SK-N-SH (cell line): ENCODE results near the gene NTSR1. TPM values are rescaled to one million over a fixed set of nuclear protein-coding genes. Genes with fewer than 3 reads are reported as not detected.

Source experiments
- CTCF ChIA-PET: fragments of 300-600, 350-600 bp; formaldehyde crosslinking; extraction: SDS; loops from one replicate; lab custom pipeline; 2021; lab: Yijun Ruan, JAX
- POLR2A ChIA-PET: fragments of 350-600 bp; sonication (Branson Sonifier 250); formaldehyde crosslinking; extraction: SDS; loops from one replicate; lab custom pipeline; 2020; ENCODE audit warnings: antibody characterized with exemption, inconsistent platforms; lab: Yijun Ruan, JAX
- DNase-seq: peaks from one replicate; pipeline ENCODE4 v3.0.0; 2012
- H2AFZ ChIP-seq: fragments of 200-600 bp; sonication (generic); 2 replicates; pipeline ENCODE4 v1.8.1; 2016; ENCODE audit warnings: antibody characterized with exemption, mild to moderate bottlenecking, low read depth
- H3F3A ChIP-seq: fragments of 200-600 bp; sonication (generic); replicated peaks from 2 replicates; pipeline ENCODE3; 2016; ENCODE audit warnings: antibody characterized with exemption, mild to moderate bottlenecking; ENCODE audit not compliant: insufficient read depth
- H3K27ac ChIP-seq, 2 experiments: fragments of 200-500 bp in 1 of 2; fragments of 200-600 bp in 1 of 2; sonication (Bioruptor generic) in 1 of 2; sonication (generic), shearing (Covaris generic) in 1 of 2; 2 replicates each; pipeline versions ENCODE4 v1.5.1 to v1.6.1; 2014 to 2016; ENCODE audit warnings: low read depth in 2 of 2, inconsistent platforms in 1 of 2, low read length in 1 of 2, mild to moderate bottlenecking in 1 of 2, mixed read lengths in 1 of 2
- H3K27me3 ChIP-seq: fragments of 200-600 bp; sonication (generic), shearing (Covaris generic); 2 replicates; pipeline ENCODE4 v1.6.1; 2016; ENCODE audit warnings: mixed run types; ENCODE audit not compliant: insufficient read depth
- H3K36me3 ChIP-seq, 2 experiments: fragments of 200-500 bp in 1 of 2; fragments of 200-600 bp in 1 of 2; sonication (Bioruptor generic) in 1 of 2; sonication (generic) in 1 of 2; replicated peaks in 1 of 2; 2 replicates each; pipeline versions ENCODE3 to v1.5.1; 2014 to 2016; ENCODE audit warnings: low read length in 1 of 2, mild to moderate bottlenecking in 1 of 2; ENCODE audit not compliant: insufficient read depth in 2 of 2, control insufficient read depth in 1 of 2
- H3K4me1 ChIP-seq, 2 experiments: fragments of 200-500 bp in 1 of 2; fragments of 200-600 bp in 1 of 2; sonication (Bioruptor generic) in 1 of 2; sonication (generic), shearing (Covaris generic) in 1 of 2; 2 replicates each; pipeline versions ENCODE4 v1.5.1 to v1.6.1; 2014 to 2016; ENCODE audit warnings: low read depth in 1 of 2, low read length in 1 of 2, mixed run types in 1 of 2; ENCODE audit not compliant: insufficient read depth in 2 of 2, control insufficient read depth in 1 of 2
- H3K4me2 ChIP-seq: fragments of 200-600 bp; sonication (generic), shearing (Covaris generic); 2 replicates; pipeline ENCODE4 v1.6.1; 2017; ENCODE audit warnings: mixed run types
- H3K4me3 ChIP-seq, 2 experiments: fragments of 200-500 bp in 1 of 2; fragments of 200-600 bp in 1 of 2; sonication (Bioruptor generic) in 1 of 2; sonication (generic), shearing (Covaris generic) in 1 of 2; 2 replicates each; pipeline versions ENCODE4 v1.5.1 to v1.8.1; 2014 to 2016; ENCODE audit warnings: low read depth in 2 of 2, inconsistent platforms in 1 of 2, low read length in 1 of 2, mild to moderate bottlenecking in 1 of 2, mixed read lengths in 1 of 2, moderate library complexity in 1 of 2
- H3K79me2 ChIP-seq: fragments of 200-600 bp; sonication (generic); 2 replicates; pipeline ENCODE4 v1.8.1; 2017; ENCODE audit warnings: mild to moderate bottlenecking; ENCODE audit not compliant: insufficient read depth
- H3K9ac ChIP-seq: fragments of 200-600 bp; sonication (generic); 2 replicates; pipeline ENCODE4 v1.6.1; 2017; ENCODE audit warnings: mixed run types
- H3K9me2 ChIP-seq: fragments of 200-600 bp; sonication (generic); 2 replicates; pipeline ENCODE4 v1.6.1; 2017; ENCODE audit warnings: mixed run types
- H3K9me3 ChIP-seq: fragments of 200-600 bp; sonication (generic); 2 replicates; pipeline ENCODE4 v1.6.1; 2017; ENCODE audit warnings: mixed run types, mild to moderate bottlenecking, moderate library complexity
- H4K20me1 ChIP-seq: fragments of 200-600 bp; sonication (generic); 2 replicates; pipeline ENCODE4 v1.6.1; 2017; ENCODE audit warnings: mild to moderate bottlenecking, mixed run types; ENCODE audit not compliant: insufficient read depth
- CHD2 ChIP-seq: fragments of 150-350 bp; IDR thresholded peaks from 2 replicates; pipeline ENCODE4 v1.6.1; 2018; ENCODE audit warnings: low read length; ENCODE audit not compliant: partially characterized antibody
- CTCF ChIP-seq: fragments of 200-600 bp; sonication (generic); IDR thresholded peaks from 2 replicates; pipeline ENCODE4 v1.6.1; 2017; ENCODE audit warnings: antibody characterized with exemption, mild to moderate bottlenecking, moderate library complexity
- GATA2 ChIP-seq: sonication (generic); formaldehyde crosslinking; IDR thresholded peaks from 2 replicates; pipeline ENCODE4 v1.5.0; 2020; ENCODE audit warnings: mild to moderate bottlenecking, missing genetic modification reagents
- NFIC ChIP-seq: IDR thresholded peaks from 2 replicates; pipeline ENCODE4 v1.4.0; 2012; ENCODE audit warnings: borderline replicate concordance
- NRF1 ChIP-seq: IDR thresholded peaks from 2 replicates; pipeline ENCODE4 v1.6.1; 2012; ENCODE audit warnings: low read depth, mild to moderate bottlenecking, low read length
- RCOR1 ChIP-seq: fragments of 150-350 bp; IDR thresholded peaks from 2 replicates; pipeline ENCODE4 v1.6.1; 2017; ENCODE audit warnings: antibody characterized with exemption, low read length
- USF2 ChIP-seq: fragments of 150-350 bp; IDR thresholded peaks from 2 replicates; pipeline ENCODE4 v1.6.1; 2017; ENCODE audit warnings: antibody characterized with exemption, low read length, low read depth, borderline replicate concordance
- WGBS: methylation state at CpG from one replicate; pipeline ENCODE4 v1.1.6; 2017; ENCODE audit warnings: low lambda C conversion rate; 5-methylcytosine and 5-hydroxymethylcytosine counted together
- polyA plus RNA-seq, 3 experiments: library from polyadenylated mRNA; depleted of rRNA; stranded (reverse); fragments of >200 nt; gene quantifications; 2 replicates each; pipeline ENCODE4 v1.2.3, GENCODE V29; 2012

NTSR1 gene
- polyA plus RNA-seq, 1 of the 3 experiments (the other 2 are of a cell fraction), result 8.2 TPM

GRCh38 chr20:62788607-62789006, 80.0 kb downstream of the NTSR1 start:
- Histone ChIP-seq H3K36me3 (no peaks in the 10 kb centered on the region), H3K9me2 (no peaks in the 10 kb centered on the region), H2AFZ (no peak overlapping the region), H3F3A (peaks cover 14% of the 10 kb centered on the region), H3K4me2 (no peak overlapping the region), H3K79me2 (no peaks in the 10 kb centered on the region), H3K9ac (no peak overlapping the region), H3K27ac (no peak overlapping the region), H3K27me3 (no peaks in the 10 kb centered on the region), H3K9me3 (no peaks in the 10 kb centered on the region), H3K4me3 (no peak overlapping the region), H3K4me1 (peaks cover 6 to 29% of the 10 kb centered on the region in 2 experiments; a peak in 3 of 4 replicates), H4K20me1 (no peaks in the 10 kb centered on the region)
- no peak for TF ChIP-seq CTCF
- ChIA-PET POLR2A (no interaction called here), CTCF (interaction anchor here (0.7 to 9.4 kb wide), 12 partner anchors 8 to 369 kb away, joined by 3 to 162 read pairs (median 3); no protein-coding TSS in a partner anchor)
- DNase-seq, result no peak
- 86% methylated on average over 14 of the region's 15 CpGs for WGBS

- no peak overlapping the region for H3K9ac ChIP-seq
- no peak overlapping the region for H2AFZ ChIP-seq
- no peak for DNase-seq
- H3K27ac ChIP-seq, result no peak overlapping the region
- no peak overlapping the region for H3K4me2 ChIP-seq
- POLR2A ChIA-PET, result no interaction called here
- no peaks in the 10 kb centered on the region for H3K9me3 ChIP-seq
- no peaks in the 10 kb centered on the region for H3K79me2 ChIP-seq
- no peak overlapping the region for H3K4me3 ChIP-seq
- CTCF ChIA-PET, result interaction anchor here (0.7 to 9.4 kb wide), 17 partner anchors 11 to 380 kb away, joined by 3 to 162 read pairs (median 17); no protein-coding TSS in a partner anchor
- peaks cover 21% of the 10 kb centered on the region for H3F3A ChIP-seq
- H3K9me2 ChIP-seq, result no peaks in the 10 kb centered on the region
- H3K36me3 ChIP-seq, result no peaks in the 10 kb centered on the region
- TF ChIP-seq USF2 (no peak), RCOR1 (no peak), CHD2 (no peak), NRF1 (no peak), GATA2 (no peak), CTCF (no peak), NFIC (no peak)
- H3K4me1 ChIP-seq, result peaks cover 16 to 33% of the 10 kb centered on the region in 2 experiments; a peak in 3 of 4 replicates
- no peaks in the 10 kb centered on the region for H3K27me3 ChIP-seq
- whole genome bisulfite sequencing, result 91% methylated on average over 8 of the region's 12 CpGs
- no peaks in the 10 kb centered on the region for H4K20me1 ChIP-seq
Measured at GRCh38 chr20:62790075-62790474, 81.4 kb downstream of the NTSR1 start.
